ENCODE measurements around the gene EXTL1.

EXTL1 gene

GRCh38 chr1:26044971-26045721 is 23.6 kb downstream of the EXTL1 start:
- no peak for DNase-seq

GRCh38 chr1:26045722-26046245 is 24.2 kb downstream of the EXTL1 start, which contains the start of gene SLC30A2:
Gene SLC30A2 (minus strand): TSS chr1:26046118. CDS start chr1:26045896, 222 bp downstream.
- DNase-seq: no peak

- DNase-seq: no peak
These were observed 24.9 kb downstream of the EXTL1 start for GRCh38 chr1:26046246-26047095.

GRCh38 chr1:26047278-26047874 is 25.8 kb downstream of the EXTL1 start:
- DNase-seq: no peak

- DNase-seq: no peak
These were observed 28.1 kb downstream of the EXTL1 start for GRCh38 chr1:26049531-26050247.

GRCh38 chr1:26050248-26050640 is 28.7 kb downstream of the EXTL1 start:
- DNase-seq: no peak

- no peak for DNase-seq
These were observed 32.4 kb downstream of the EXTL1 start for GRCh38 chr1:26053718-26054560.

GRCh38 chr1:26055041-26055440 is 33.5 kb downstream of the EXTL1 start:
- no peak for DNase-seq

- no peak for DNase-seq
These were observed 35.6 kb downstream of the EXTL1 start for GRCh38 chr1:26057189-26057588.

- DNase-seq: no peak
These were observed 36.5 kb downstream of the EXTL1 start for GRCh38 chr1:26058052-26058595.

GRCh38 chr1:26059906-26060305 is 38.3 kb downstream of the EXTL1 start:
- DNase-seq: no peak

GRCh38 chr1:26060832-26061574 is 39.4 kb downstream of the EXTL1 start:
- DNase-seq: no peak

- DNase-seq: no peak
These were observed 43.0 kb downstream of the EXTL1 start for GRCh38 chr1:26064553-26064952.

GRCh38 chr1:26066160-26066559 is 44.6 kb downstream of the EXTL1 start:
- DNase-seq: no peak

- DNase-seq: no peak
These were observed 45.3 kb downstream of the EXTL1 start for GRCh38 chr1:26066857-26067256.

GRCh38 chr1:26067432-26067911 is 45.9 kb downstream of the EXTL1 start, which contains the start of gene TRIM63:
Gene TRIM63 (minus strand): TSS chr1:26067630. CDS start chr1:26067494, 136 bp downstream.
- no peak for DNase-seq

- DNase-seq: no peak
These were observed 48.3 kb downstream of the EXTL1 start for GRCh38 chr1:26069941-26070295.

GRCh38 chr1:26070296-26070962 is 48.9 kb downstream of the EXTL1 start:
- no peak for DNase-seq

GRCh38 chr1:26070963-26071342 is 49.4 kb downstream of the EXTL1 start:
- no peak for DNase-seq

GRCh38 chr1:26072305-26072704 is 50.7 kb downstream of the EXTL1 start:
- no peak for DNase-seq

All from NCI-H2029 (cell line).